ENCODE measurements around the gene AOC3. TPM values are rescaled to one million over a fixed set of nuclear protein-coding genes. Genes with fewer than 3 reads are reported as not detected.

Gene AOC3
- total and polyA plus RNA-seq, 2 of the 13 experiments (the other 11 are each of a cell fraction or from before 2014, with no cell fraction given), result 8.7 to 51.7 TPM

DNA sequence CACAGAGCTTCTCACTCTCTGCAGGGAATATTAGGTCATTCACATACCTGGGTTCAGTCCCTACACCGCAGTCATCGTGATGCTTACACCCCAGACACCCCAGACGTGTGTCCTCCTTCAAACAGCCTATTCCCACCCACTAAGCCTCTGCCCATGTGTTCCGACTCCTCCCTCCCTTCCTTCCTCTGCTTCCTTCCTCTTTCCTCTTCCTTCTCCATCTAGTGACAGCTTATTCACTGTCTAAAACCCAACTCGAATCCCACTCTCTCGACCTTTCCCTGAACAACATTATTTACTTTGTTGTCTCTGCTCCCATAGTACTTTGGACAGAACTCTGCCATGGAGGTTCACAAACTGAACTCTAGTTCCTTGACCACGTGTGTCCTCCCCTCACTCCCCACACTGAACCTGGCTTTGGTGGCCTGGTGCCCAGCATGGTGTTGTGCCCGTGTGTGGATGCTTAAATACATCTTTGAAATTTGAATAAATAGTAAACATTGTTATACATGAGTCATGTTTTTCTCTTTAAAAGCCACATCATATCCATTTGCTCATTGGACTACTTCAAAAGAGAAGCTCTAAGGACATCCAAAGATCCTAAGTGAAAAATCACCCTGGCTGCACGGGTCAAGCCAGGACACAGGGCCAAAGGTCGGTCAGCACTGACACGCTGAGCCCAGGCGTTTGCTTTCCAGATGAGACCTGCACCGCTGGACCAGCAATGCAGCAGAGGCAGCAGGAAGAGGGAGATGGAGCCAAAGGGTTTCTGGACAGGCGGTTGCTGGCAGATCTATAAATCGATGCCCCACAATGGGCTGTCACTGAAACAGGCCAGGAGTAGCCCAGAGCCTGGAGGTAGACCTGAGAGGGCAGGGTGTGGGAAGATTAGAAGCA, 35.5 kb downstream of the AOC3 start (continued):
- TF ChIP-seq, protein P1, sequence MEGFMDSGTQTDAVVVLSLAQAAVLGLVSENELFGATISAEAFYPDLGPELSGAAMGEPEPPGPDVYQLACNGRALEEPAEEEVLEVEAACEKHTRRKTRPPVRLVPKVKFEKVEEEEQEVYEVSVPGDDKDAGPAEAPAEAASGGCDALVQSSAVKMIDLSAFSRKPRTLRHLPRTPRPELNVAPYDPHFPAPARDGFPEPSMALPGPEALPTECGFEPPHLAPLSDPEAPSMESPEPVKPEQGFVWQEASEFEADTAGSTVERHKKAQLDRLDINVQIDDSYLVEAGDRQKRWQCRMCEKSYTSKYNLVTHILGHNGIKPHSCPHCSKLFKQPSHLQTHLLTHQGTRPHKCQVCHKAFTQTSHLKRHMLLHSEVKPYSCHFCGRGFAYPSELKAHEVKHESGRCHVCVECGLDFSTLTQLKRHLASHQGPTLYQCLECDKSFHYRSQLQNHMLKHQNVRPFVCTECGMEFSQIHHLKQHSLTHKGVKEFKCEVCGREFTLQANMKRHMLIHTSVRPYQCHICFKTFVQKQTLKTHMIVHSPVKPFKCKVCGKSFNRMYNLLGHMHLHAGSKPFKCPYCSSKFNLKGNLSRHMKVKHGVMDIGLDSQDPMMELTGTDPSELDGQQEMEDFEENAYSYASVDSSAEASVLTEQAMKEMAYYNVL (CRISPR knock-in tag; IDR thresholded peaks at IDR 0.05; ENCODE audit: borderline replicate concordance), result peak; percentile 88
- TF ChIP-seq SP5 (CRISPR knock-in tag; IDR thresholded peaks at IDR 0.05; ENCODE audit: borderline replicate concordance, low read depth), result peak; percentile 34
- TF ChIP-seq, protein P2, sequence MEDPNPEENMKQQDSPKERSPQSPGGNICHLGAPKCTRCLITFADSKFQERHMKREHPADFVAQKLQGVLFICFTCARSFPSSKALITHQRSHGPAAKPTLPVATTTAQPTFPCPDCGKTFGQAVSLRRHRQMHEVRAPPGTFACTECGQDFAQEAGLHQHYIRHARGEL (CRISPR knock-in tag; IDR thresholded peaks at IDR 0.05), result no peak
- TF ChIP-seq ZKSCAN1 (IDR thresholded peaks at IDR 0.05; ENCODE audit: low read length), result no peak; the same call in 1 of the 2 replicates
- TF ChIP-seq, protein P3, sequence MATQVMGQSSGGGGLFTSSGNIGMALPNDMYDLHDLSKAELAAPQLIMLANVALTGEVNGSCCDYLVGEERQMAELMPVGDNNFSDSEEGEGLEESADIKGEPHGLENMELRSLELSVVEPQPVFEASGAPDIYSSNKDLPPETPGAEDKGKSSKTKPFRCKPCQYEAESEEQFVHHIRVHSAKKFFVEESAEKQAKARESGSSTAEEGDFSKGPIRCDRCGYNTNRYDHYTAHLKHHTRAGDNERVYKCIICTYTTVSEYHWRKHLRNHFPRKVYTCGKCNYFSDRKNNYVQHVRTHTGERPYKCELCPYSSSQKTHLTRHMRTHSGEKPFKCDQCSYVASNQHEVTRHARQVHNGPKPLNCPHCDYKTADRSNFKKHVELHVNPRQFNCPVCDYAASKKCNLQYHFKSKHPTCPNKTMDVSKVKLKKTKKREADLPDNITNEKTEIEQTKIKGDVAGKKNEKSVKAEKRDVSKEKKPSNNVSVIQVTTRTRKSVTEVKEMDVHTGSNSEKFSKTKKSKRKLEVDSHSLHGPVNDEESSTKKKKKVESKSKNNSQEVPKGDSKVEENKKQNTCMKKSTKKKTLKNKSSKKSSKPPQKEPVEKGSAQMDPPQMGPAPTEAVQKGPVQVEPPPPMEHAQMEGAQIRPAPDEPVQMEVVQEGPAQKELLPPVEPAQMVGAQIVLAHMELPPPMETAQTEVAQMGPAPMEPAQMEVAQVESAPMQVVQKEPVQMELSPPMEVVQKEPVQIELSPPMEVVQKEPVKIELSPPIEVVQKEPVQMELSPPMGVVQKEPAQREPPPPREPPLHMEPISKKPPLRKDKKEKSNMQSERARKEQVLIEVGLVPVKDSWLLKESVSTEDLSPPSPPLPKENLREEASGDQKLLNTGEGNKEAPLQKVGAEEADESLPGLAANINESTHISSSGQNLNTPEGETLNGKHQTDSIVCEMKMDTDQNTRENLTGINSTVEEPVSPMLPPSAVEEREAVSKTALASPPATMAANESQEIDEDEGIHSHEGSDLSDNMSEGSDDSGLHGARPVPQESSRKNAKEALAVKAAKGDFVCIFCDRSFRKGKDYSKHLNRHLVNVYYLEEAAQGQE (IDR thresholded peaks at IDR 0.05; ENCODE audit: borderline replicate concordance in 1 of 2, low read depth in 1 of 2, low read length in 2 of 2), result peak in 1 of 2 experiments; percentile 18; a peak in 1 of 4 replicates
- no peak for TF ChIP-seq ZNF546 (CRISPR knock-in tag; conservative IDR thresholded peaks at IDR 0.05)
- 0 out of 2 replicates have a peak, but pooled peaks have one; percentile 33 for TF ChIP-seq ZNF24 (IDR thresholded peaks at IDR 0.05)
- peak; percentile 80; the same call in 1 of the 2 replicates for TF ChIP-seq NFIC (IDR thresholded peaks at IDR 0.05; ENCODE audit: low read length)
- TF ChIP-seq SMC3 (IDR thresholded peaks at IDR 0.05; ENCODE audit: low read length), result peak; percentile 0; the same call in 1 of the 2 replicates
- 0 out of 2 replicates have a peak, but pooled peaks have one; percentile 40 for TF ChIP-seq PHF20 (CRISPR knock-in tag; IDR thresholded peaks at IDR 0.05)
- peak; percentile 57; the same call in 1 of the 2 replicates for TF ChIP-seq KDM4B (CRISPR knock-in tag; IDR thresholded peaks at IDR 0.05)
- TF ChIP-seq ZNF709 (CRISPR knock-in tag; IDR thresholded peaks at IDR 0.05), result no peak; the same call in 1 of the 2 replicates
- no peak for TF ChIP-seq ZNF275 (CRISPR knock-in tag; IDR thresholded peaks at IDR 0.05; ENCODE audit: borderline replicate concordance)
- TF ChIP-seq MLX (CRISPR knock-in tag; IDR thresholded peaks at IDR 0.05), result peak; percentile 86
- peak; percentile 51; the same call in 1 of the 2 replicates for TF ChIP-seq ZNF563 (CRISPR knock-in tag; IDR thresholded peaks at IDR 0.05)
- TF ChIP-seq PAX8 (CRISPR knock-in tag; IDR thresholded peaks at IDR 0.05; ENCODE audit: borderline replicate concordance), result 0 out of 2 replicates have a peak, but pooled peaks have one; percentile 77
- TF ChIP-seq ZNF430 (CRISPR knock-in tag; IDR thresholded peaks at IDR 0.05), result peak; percentile 48
- TF ChIP-seq RORA (CRISPR knock-in tag; IDR thresholded peaks at IDR 0.05), result no peak

All from HepG2 (cell line).